Measurements from ENCODE around the gene SH3RF1.

GRCh38 chr4:169175035-169175434, 95.7 kb downstream of the SH3RF1 start:
- TF ChIP-seq CTCF (IDR thresholded peaks at IDR 0.05; ENCODE audit: low read depth, low read length, missing input control) (no peak), RXRA (IDR thresholded peaks at IDR 0.05) (no peak), EGR1 (IDR thresholded peaks at IDR 0.05; ENCODE audit: low read depth in 2 of 2) (no peak), TAF1 (conservative IDR thresholded peaks at IDR 0.05) (no peak), RAD21 (IDR thresholded peaks at IDR 0.05) (no peak), MAX (IDR thresholded peaks at IDR 0.05) (no peak), REST (IDR thresholded peaks at IDR 0.05) (no peak), GABPA (IDR thresholded peaks at IDR 0.05 in 1 of 2, conservative IDR thresholded peaks at IDR 0.05 in 1 of 2) (no peak), HNF4G (IDR thresholded peaks at IDR 0.05) (no peak), JUND (IDR thresholded peaks at IDR 0.05) (no peak), SP1 (IDR thresholded peaks at IDR 0.05) (no peak), ZBTB33 (IDR thresholded peaks at IDR 0.05) (no peak)

Measured in liver (tissue), 3 donors.